Activated CD8-positive, alpha-beta memory T cell treated with anti-CD3 and anti-CD28 coated beads for 4 hours (primary cell): ENCODE results near the gene CAMTA1.

Source experiments
- DNase-seq, 2 donors: peaks; one replicate each; pipeline ENCODE4 v3.0.0-alpha.2; 2020; ENCODE audit warnings: low read depth in 2 of 2

CAMTA1 gene

GRCh38 chr1:7190261-7190660 lies 405.0 kb downstream of the CAMTA1 start:
- no peak for DNase-seq

- DNase-seq, result no peak
Observed at GRCh38 chr1:7192453-7192852, 407.2 kb downstream of the CAMTA1 start.

GRCh38 chr1:7196036-7196911 lies 411.0 kb downstream of the CAMTA1 start:
- no peak for DNase-seq

GRCh38 chr1:7198664-7199063 lies 413.4 kb downstream of the CAMTA1 start:
- DNase-seq, result no peak

GRCh38 chr1:7199077-7199779 lies 414.0 kb downstream of the CAMTA1 start:
- DNase-seq, result no peak

- no peak for DNase-seq
Observed at GRCh38 chr1:7207875-7208646, 422.8 kb downstream of the CAMTA1 start.

- DNase-seq, result no peak
Observed at GRCh38 chr1:7208647-7209180, 423.5 kb downstream of the CAMTA1 start.

GRCh38 chr1:7209336-7209735 lies 424.1 kb downstream of the CAMTA1 start:
- no peak for DNase-seq

- DNase-seq, result no peak
Observed at GRCh38 chr1:7218210-7218832, 433.1 kb downstream of the CAMTA1 start.

- no peak for DNase-seq
Observed at GRCh38 chr1:7219031-7219430, 433.8 kb downstream of the CAMTA1 start.

- no peak for DNase-seq
Observed at GRCh38 chr1:7220007-7220406, 434.8 kb downstream of the CAMTA1 start.

- no peak for DNase-seq
Observed at GRCh38 chr1:7220712-7221252, 435.5 kb downstream of the CAMTA1 start.

- DNase-seq, result no peak
Observed at GRCh38 chr1:7221826-7222694, 436.8 kb downstream of the CAMTA1 start.

- no peak for DNase-seq
Observed at GRCh38 chr1:7222695-7223015, 437.4 kb downstream of the CAMTA1 start.

- no peak for DNase-seq
Observed at GRCh38 chr1:7223334-7224080, 438.3 kb downstream of the CAMTA1 start.

- no peak for DNase-seq
Observed at GRCh38 chr1:7224081-7224534, 438.9 kb downstream of the CAMTA1 start.

- DNase-seq, result no peak
Observed at GRCh38 chr1:7224644-7225043, 439.4 kb downstream of the CAMTA1 start.

- DNase-seq, result no peak
Observed at GRCh38 chr1:7225711-7226505, 440.7 kb downstream of the CAMTA1 start.

GRCh38 chr1:7227654-7228053 lies 442.4 kb downstream of the CAMTA1 start:
- DNase-seq, result no peak
